ENCODE results near the gene EPN3. TPM values are rescaled to one million over a fixed set of nuclear protein-coding genes. Genes with fewer than 3 reads are reported as not detected.

EPN3 gene
- total RNA-seq = not detected in 3 replicates
- long read RNA-seq = 0 reads

DNA sequence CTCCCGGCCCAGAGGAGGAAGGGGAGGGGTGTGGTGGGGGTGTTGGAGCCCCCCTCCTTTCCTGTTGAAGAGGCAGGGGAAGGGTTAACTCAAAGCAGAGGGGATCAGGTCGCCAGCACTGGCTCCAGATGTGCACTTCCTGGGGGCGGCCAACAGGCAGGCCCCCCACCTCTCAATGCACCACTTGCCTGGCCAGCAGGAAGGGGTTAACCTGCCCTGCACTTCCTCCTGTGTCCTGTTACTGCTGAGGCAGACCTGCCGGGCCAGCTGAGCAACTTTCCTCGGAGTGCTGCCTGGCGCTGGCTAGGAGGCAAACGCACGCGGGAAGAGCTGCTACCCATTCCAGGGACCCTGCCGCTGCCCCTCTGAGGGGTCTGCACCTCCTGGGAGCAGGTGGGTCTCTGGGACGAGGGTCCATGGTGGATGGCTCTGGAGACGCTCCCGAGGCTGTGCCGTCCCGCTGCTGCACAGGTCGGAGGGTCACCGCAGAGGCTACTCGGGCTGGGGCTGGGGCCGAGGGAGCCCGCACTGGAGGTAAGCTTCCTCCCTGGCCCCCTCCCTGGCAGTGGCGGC is at the start of gene EPN3:
Gene EPN3 (plus strand): TSS at position 284 of the 573 bp plus-strand sequence. CDS start 3,822 bp downstream, outside the sequence.
- no peaks in the 10 kb centered on the region for H3K36me3 Mint-ChIP-seq (ENCODE audit: low read depth)
- DNase-seq (ENCODE audit: low spot score) = no peak
- H3K4me1 Mint-ChIP-seq (ENCODE audit: low read depth) = peaks cover 14% of the 10 kb centered on the region
- TF ChIP-seq, protein P1, sequence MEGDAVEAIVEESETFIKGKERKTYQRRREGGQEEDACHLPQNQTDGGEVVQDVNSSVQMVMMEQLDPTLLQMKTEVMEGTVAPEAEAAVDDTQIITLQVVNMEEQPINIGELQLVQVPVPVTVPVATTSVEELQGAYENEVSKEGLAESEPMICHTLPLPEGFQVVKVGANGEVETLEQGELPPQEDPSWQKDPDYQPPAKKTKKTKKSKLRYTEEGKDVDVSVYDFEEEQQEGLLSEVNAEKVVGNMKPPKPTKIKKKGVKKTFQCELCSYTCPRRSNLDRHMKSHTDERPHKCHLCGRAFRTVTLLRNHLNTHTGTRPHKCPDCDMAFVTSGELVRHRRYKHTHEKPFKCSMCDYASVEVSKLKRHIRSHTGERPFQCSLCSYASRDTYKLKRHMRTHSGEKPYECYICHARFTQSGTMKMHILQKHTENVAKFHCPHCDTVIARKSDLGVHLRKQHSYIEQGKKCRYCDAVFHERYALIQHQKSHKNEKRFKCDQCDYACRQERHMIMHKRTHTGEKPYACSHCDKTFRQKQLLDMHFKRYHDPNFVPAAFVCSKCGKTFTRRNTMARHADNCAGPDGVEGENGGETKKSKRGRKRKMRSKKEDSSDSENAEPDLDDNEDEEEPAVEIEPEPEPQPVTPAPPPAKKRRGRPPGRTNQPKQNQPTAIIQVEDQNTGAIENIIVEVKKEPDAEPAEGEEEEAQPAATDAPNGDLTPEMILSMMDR (IDR thresholded peaks at IDR 0.05) = no peak
- no peaks in the 10 kb centered on the region for H3K9me3 Mint-ChIP-seq (ENCODE audit: low read depth)
- H3K4me3 Mint-ChIP-seq (ENCODE audit: unreplicated experiment) = no peak within 1 kb of the TSS
- H3K27ac Mint-ChIP-seq (ENCODE audit: unreplicated experiment) = no peak within 1 kb of the TSS
- H3K27me3 Mint-ChIP-seq (ENCODE audit: low read depth) = peaks cover 34% of the 10 kb centered on the region

DNA sequence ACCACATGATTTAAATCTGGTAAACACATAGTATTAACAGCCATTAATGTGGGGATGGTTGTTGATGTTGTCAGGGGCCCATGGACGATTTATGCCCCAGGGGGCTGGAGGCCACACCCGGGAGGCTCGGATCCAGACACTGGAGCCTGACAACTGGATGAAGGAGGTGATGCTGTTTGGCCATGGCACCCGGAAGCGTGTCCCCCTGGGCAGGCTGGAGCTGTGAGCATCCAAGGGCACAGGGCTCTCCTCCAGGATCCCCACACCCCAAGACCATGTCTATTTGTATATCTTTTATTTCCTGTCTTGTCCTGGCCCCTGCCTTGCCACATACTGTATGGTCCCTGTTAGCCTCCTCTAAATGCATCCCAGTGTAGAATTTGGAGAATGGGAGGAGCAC is 49.3 kb upstream of the EPN3 start:
- peak overlapping the region; percentile 68 for H3K27ac Mint-ChIP-seq (ENCODE audit: unreplicated experiment)
- no peaks in the 10 kb centered on the region for H3K27me3 Mint-ChIP-seq (ENCODE audit: low read depth)
- TF ChIP-seq, protein P1 (IDR thresholded peaks at IDR 0.05) = no peak
- peaks cover 25% of the 10 kb centered on the region for H3K4me1 Mint-ChIP-seq (ENCODE audit: low read depth)
- no peak overlapping the region for H3K4me3 Mint-ChIP-seq (ENCODE audit: unreplicated experiment)
- DNase-seq (ENCODE audit: low spot score) = no peak
- peaks cover 16% of the 10 kb centered on the region for H3K36me3 Mint-ChIP-seq (ENCODE audit: low read depth)
- H3K9me3 Mint-ChIP-seq (ENCODE audit: low read depth) = no peaks in the 10 kb centered on the region

DNA sequence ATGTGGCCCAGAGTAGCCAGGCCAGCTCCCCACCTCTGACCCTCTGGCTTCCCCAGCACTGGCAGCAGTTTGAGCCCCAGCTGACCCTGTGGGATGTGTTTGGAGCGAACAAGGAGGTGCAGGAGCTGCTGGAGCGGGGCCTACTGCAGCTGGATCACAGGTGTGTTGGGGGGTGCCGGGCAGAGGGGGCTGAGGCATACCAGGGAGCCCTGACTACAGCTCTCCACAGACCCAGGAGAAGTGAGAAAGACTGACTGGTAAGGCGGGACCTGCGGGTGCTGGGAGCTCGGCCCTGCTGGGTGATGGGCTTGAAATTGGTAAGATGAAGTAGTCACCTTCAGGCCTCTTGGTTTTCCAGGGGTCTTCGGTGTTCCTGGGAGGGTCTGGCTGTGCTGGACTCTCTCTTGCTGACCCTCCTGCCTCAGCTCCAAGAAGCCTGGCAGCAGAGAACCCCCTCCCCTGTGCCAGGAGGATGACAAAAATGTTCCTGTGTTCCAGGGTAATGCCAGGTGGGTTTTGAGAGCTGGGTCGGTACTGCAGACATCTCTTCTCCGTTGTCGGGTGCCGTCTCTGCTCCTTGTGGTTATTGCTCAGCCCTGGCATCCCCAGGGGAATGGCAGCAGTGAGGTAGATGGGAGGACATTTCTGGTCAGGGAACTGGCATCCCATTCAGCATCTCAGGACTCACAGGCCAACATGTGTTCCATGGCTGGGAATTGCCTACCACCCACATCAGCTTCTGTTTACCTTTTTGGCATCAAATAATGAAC is 48.0 kb upstream of the EPN3 start:
- TF ChIP-seq, protein P1 (IDR thresholded peaks at IDR 0.05) = no peak
- H3K36me3 Mint-ChIP-seq (ENCODE audit: low read depth) = peaks cover 16% of the 10 kb centered on the region
- H3K9me3 Mint-ChIP-seq (ENCODE audit: low read depth) = no peaks in the 10 kb centered on the region
- no peak overlapping the region for H3K4me3 Mint-ChIP-seq (ENCODE audit: unreplicated experiment)
- DNase-seq (ENCODE audit: low spot score) = no peak
- H3K27me3 Mint-ChIP-seq (ENCODE audit: low read depth) = no peaks in the 10 kb centered on the region
- peaks cover 18% of the 10 kb centered on the region for H3K4me1 Mint-ChIP-seq (ENCODE audit: low read depth)
- H3K27ac Mint-ChIP-seq (ENCODE audit: unreplicated experiment) = no peak overlapping the region

DNA sequence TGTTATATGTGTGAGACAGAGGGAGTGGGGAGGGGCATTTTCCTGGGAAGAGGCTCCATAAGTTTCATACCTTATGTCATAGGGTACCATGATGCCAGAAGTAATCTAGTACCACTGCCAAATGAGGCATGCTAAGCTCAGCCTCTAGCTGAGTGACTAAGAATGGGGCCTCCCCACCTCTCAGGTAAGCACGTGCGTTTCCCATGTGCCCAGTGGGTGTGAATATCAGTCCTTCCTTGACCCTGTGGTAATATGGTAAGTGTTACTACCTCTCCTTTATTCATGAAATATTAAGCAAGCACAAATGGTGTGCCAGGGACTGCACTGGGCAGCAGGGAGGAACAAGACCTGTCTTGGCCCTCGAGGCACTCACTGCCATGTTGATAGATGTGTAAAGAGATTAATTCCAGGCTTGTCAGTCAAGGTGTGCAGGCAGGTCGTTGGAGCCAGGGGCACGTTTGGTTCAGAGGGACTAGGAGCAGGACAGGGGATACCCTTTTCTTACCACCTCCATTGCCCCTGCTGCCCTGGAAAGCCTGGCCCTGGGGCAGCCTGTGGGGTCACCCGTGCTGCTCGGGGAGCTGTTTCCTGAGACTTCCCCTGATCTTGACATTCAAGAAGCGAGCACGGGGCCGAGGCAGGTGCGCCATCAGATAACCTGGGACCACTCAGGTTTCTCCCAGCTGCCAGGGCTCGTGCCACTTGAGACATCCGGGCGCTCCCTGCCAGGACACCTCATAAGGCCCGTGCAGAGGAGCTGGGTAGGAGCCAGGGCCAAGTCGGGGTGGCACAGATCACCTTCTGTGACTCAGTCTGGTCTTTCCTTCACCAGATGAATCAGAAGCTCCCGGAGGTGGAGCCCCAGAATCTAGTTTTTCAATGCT is 45.1 kb upstream of the EPN3 start:
- Mint-ChIP-seq H3K4me3 (ENCODE audit: unreplicated experiment) (no peak overlapping the region), H3K27ac (ENCODE audit: unreplicated experiment) (no peak overlapping the region), H3K9me3 (ENCODE audit: low read depth) (no peaks in the 10 kb centered on the region)

More for the DNA sequence above, 45.1 kb upstream of the EPN3 start:
- peaks cover 6% of the 10 kb centered on the region for H3K4me1 Mint-ChIP-seq (ENCODE audit: low read depth)
- H3K36me3 Mint-ChIP-seq (ENCODE audit: low read depth) = peaks cover 16% of the 10 kb centered on the region
- TF ChIP-seq, protein P1 (IDR thresholded peaks at IDR 0.05) = no peak
- DNase-seq (ENCODE audit: low spot score) = no peak
- H3K27me3 Mint-ChIP-seq (ENCODE audit: low read depth) = no peaks in the 10 kb centered on the region

Data from chondrocyte (in vitro differentiated cells).